Thyroid gland (tissue), 4 donors: ENCODE results near the gene ZNF205.

Experiments used
- POLR2A ChIP-seq, 2 donors: fragments of 450-650 bp; IDR thresholded peaks; one replicate each; pipeline ENCODE4 v1.6.1; 2017; ENCODE audit warnings: antibody characterized with exemption in 2 of 2, mild to moderate bottlenecking in 2 of 2, moderate library complexity in 1 of 2
- TF ChIP-seq, protein P1 (sequence below), 6 experiments: fragments of 200-600 bp in 3 of 6; fragments of 450-650 bp in 3 of 6; sonication (generic) in 3 of 6; IDR thresholded peaks; one replicate each; pipeline ENCODE4 v1.5.1; 2016 to 2019; ENCODE audit warnings: antibody characterized with exemption in 6 of 6, mild to moderate bottlenecking in 2 of 6, inconsistent platforms in 1 of 6, moderate library complexity in 1 of 6

DNA sequence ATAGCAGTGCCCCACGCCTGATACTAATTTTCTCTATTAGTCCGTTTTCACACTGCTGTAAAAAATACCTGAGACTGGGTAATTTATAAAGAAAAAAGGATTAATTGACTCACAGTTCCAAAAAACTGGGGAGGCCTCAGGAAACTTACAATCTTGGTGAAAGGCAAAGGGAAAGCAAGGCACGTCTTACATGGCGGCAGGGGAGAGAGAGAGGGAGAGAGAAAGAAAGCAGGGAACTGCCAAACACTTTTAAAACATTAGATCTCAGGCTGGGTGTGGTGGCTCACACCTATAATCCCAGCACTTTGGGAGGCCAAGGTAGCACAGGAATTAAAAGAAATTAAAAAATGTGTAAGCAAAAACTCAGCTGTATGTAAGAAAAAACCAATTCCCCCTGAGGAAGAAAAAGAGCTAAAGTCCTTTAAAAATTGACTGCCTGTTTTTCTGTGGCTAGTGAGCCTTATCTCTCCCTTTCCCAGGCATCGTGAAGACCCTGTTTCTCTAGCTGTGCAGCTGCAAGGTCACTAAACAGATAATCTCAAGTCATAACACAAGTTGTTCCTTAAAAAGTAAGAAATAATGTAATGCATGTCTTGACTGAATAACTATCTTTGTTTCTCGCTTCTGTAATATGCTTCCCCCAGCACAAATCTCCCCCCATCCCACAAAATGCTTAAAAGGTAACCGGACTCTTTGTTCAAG lies 27.3 kb upstream of the ZNF205 start:
- TF ChIP-seq POLR2A (IDR thresholded peaks at IDR 0.05) = no peak
- TF ChIP-seq, protein P1, sequence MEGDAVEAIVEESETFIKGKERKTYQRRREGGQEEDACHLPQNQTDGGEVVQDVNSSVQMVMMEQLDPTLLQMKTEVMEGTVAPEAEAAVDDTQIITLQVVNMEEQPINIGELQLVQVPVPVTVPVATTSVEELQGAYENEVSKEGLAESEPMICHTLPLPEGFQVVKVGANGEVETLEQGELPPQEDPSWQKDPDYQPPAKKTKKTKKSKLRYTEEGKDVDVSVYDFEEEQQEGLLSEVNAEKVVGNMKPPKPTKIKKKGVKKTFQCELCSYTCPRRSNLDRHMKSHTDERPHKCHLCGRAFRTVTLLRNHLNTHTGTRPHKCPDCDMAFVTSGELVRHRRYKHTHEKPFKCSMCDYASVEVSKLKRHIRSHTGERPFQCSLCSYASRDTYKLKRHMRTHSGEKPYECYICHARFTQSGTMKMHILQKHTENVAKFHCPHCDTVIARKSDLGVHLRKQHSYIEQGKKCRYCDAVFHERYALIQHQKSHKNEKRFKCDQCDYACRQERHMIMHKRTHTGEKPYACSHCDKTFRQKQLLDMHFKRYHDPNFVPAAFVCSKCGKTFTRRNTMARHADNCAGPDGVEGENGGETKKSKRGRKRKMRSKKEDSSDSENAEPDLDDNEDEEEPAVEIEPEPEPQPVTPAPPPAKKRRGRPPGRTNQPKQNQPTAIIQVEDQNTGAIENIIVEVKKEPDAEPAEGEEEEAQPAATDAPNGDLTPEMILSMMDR (IDR thresholded peaks at IDR 0.05) = no peak
